OCI-LY1 (cell line): ENCODE measurements around the gene GABRA5.

Source experiments
- H2AFZ ChIP-seq: fragments of 200-600 bp; sonication (generic), shearing (Covaris generic); 2 replicates; pipeline ENCODE4 v1.6.0; 2014; ENCODE audit warnings: antibody characterized with exemption, mild to moderate bottlenecking, low read length
- H3F3A ChIP-seq: fragments of 200-600 bp; sonication (generic), shearing (Covaris generic); 2 replicates; pipeline ENCODE4 v1.6.0; 2014; ENCODE audit warnings: mild to moderate bottlenecking, antibody characterized with exemption, low read length, moderate library complexity; ENCODE audit not compliant: insufficient read depth
- H3K27ac ChIP-seq: fragments of 200-600 bp; sonication (generic); 2 replicates; pipeline ENCODE4 v1.5.1; 2014; ENCODE audit warnings: low read length, mixed run types, mild to moderate bottlenecking, low read depth; ENCODE audit not compliant: poor library complexity, severe bottlenecking
- H3K27me3 ChIP-seq: fragments of 200-600 bp; sonication (generic); 2 replicates; pipeline ENCODE4 v1.6.0; 2014; ENCODE audit warnings: antibody characterized with exemption, mild to moderate bottlenecking, low read length, moderate library complexity; ENCODE audit not compliant: insufficient read depth
- H3K36me3 ChIP-seq: fragments of 200-600 bp; sonication (generic); 2 replicates; pipeline ENCODE4 v1.6.1; 2014; ENCODE audit warnings: mild to moderate bottlenecking, antibody characterized with exemption, low read length, moderate library complexity, mixed read lengths; ENCODE audit not compliant: insufficient read depth
- H3K4me1 ChIP-seq: fragments of 200-600 bp; sonication (generic); 2 replicates; pipeline ENCODE4 v1.5.1; 2014; ENCODE audit warnings: mild to moderate bottlenecking, low read length, moderate library complexity; ENCODE audit not compliant: insufficient read depth, severe bottlenecking
- H3K4me2 ChIP-seq: fragments of 200-600 bp; sonication (generic), shearing (Covaris generic); 2 replicates; pipeline ENCODE4 v1.6.1; 2014; ENCODE audit warnings: low read length
- H3K4me3 ChIP-seq: fragments of 200-600 bp; sonication (generic); 2 replicates; pipeline ENCODE4 v1.5.1; 2014; ENCODE audit warnings: low read length, low read depth, mild to moderate bottlenecking, mixed read lengths; ENCODE audit not compliant: poor library complexity, severe bottlenecking
- H3K79me2 ChIP-seq: fragments of 200-600 bp; shearing (Covaris generic); 2 replicates; pipeline ENCODE4 v1.6.1; 2016; ENCODE audit warnings: mixed run types, low read length, mixed read lengths; ENCODE audit not compliant: insufficient read depth
- H3K9ac ChIP-seq: fragments of 200-600 bp; sonication (generic), shearing (Covaris generic); 2 replicates; pipeline ENCODE4 v1.6.1; 2014; ENCODE audit warnings: mild to moderate bottlenecking, low read length, mixed read lengths
- H3K9me2 ChIP-seq: fragments of 200-600 bp; sonication (generic), shearing (Covaris generic); 2 replicates; pipeline ENCODE4 v1.6.1; 2014; ENCODE audit warnings: low read depth, mild to moderate bottlenecking, low read length, mixed read lengths
- H3K9me3 ChIP-seq: fragments of 200-600 bp; shearing (Covaris generic); 2 replicates; pipeline ENCODE4 v1.6.1; 2014; ENCODE audit warnings: low read length, mixed read lengths
- H4K20me1 ChIP-seq: fragments of 200-600 bp; sonication (generic), shearing (Covaris generic); 2 replicates; pipeline ENCODE4 v1.6.0; 2016; ENCODE audit warnings: mild to moderate bottlenecking, low read length; ENCODE audit not compliant: insufficient read depth
- EZH2 ChIP-seq: fragments of 200-600 bp; sonication (generic), shearing (Covaris generic); IDR thresholded peaks from 2 replicates; pipeline ENCODE4 v1.8.0; 2017; ENCODE audit warnings: borderline replicate concordance, mixed run types, mild to moderate bottlenecking, antibody characterized with exemption, low read length, moderate library complexity, mixed read lengths
- TF ChIP-seq, protein P1 (sequence below): fragments of 200-600 bp; sonication (generic), shearing (Covaris generic); IDR thresholded peaks from 2 replicates; pipeline ENCODE4 v1.5.1; 2017; ENCODE audit warnings: mild to moderate bottlenecking, antibody characterized with exemption, low read length, moderate library complexity, mixed read lengths

Gene GABRA5

DNA sequence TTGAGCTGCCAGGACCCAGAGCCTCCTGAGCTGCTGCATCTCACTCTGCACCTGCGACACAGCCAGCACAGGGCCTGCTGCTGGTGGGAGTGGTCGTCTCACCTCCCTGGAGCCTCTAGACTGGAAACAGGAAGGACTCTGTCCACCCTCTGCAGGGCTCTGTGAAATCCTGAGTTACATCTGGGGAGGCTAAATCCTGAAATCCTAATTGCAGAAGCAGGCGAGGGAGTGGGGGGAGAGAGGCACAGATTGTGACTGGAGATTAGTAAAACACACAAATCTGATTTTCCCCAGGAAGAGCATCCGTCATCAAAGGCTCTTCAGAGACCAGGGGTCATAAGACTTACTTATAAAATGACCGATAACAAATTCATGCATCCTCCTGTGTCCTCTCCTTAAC, 72.5 kb downstream of the GABRA5 start:
- H3K4me2 ChIP-seq: no peak overlapping the region
- no peaks in the 10 kb centered on the region for H3K9me2 ChIP-seq
- TF ChIP-seq, protein P1, sequence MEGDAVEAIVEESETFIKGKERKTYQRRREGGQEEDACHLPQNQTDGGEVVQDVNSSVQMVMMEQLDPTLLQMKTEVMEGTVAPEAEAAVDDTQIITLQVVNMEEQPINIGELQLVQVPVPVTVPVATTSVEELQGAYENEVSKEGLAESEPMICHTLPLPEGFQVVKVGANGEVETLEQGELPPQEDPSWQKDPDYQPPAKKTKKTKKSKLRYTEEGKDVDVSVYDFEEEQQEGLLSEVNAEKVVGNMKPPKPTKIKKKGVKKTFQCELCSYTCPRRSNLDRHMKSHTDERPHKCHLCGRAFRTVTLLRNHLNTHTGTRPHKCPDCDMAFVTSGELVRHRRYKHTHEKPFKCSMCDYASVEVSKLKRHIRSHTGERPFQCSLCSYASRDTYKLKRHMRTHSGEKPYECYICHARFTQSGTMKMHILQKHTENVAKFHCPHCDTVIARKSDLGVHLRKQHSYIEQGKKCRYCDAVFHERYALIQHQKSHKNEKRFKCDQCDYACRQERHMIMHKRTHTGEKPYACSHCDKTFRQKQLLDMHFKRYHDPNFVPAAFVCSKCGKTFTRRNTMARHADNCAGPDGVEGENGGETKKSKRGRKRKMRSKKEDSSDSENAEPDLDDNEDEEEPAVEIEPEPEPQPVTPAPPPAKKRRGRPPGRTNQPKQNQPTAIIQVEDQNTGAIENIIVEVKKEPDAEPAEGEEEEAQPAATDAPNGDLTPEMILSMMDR: no peak
- no peak for TF ChIP-seq EZH2
- no peaks in the 10 kb centered on the region for H3K27me3 ChIP-seq
- no peaks in the 10 kb centered on the region for H3K79me2 ChIP-seq
- no peak overlapping the region for H2AFZ ChIP-seq
- H3K4me1 ChIP-seq: no peaks in the 10 kb centered on the region
- no peak overlapping the region for H3K9ac ChIP-seq
- H4K20me1 ChIP-seq: no peaks in the 10 kb centered on the region
- H3F3A ChIP-seq: no peaks in the 10 kb centered on the region
- no peak overlapping the region for H3K27ac ChIP-seq
- no peaks in the 10 kb centered on the region for H3K36me3 ChIP-seq
- no peaks in the 10 kb centered on the region for H3K9me3 ChIP-seq
- no peak overlapping the region for H3K4me3 ChIP-seq

DNA sequence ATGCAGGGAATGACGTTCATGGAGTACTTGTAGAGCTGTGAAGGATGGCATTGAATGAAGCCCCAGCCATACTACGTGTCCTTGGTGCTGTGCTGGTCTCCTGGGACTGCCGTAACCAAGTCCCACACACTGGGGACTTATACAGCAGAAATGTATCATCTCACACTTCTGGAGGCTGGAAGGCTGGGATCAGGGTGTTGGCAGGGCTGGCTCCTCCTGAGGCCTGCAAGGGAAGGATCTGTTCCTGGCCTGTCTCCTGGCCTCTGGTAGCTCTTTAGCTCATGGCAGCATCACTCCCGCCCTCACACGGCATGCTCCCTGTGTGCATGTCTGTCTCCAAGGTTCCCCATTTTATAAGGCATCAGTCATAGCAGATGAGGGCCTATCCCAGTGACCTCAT, 74.6 kb downstream of the GABRA5 start:
- no peaks in the 10 kb centered on the region for H3K4me1 ChIP-seq
- no peaks in the 10 kb centered on the region for H3K9me3 ChIP-seq
- H3F3A ChIP-seq: no peaks in the 10 kb centered on the region
- TF ChIP-seq, protein P1: no peak
- TF ChIP-seq EZH2: no peak
- H3K9ac ChIP-seq: no peak overlapping the region
- no peak overlapping the region for H3K27ac ChIP-seq
- no peaks in the 10 kb centered on the region for H3K9me2 ChIP-seq
- H3K79me2 ChIP-seq: no peaks in the 10 kb centered on the region
- H3K4me3 ChIP-seq: no peak overlapping the region
- H3K27me3 ChIP-seq: no peaks in the 10 kb centered on the region
- no peaks in the 10 kb centered on the region for H4K20me1 ChIP-seq
- no peak overlapping the region for H3K4me2 ChIP-seq
- H3K36me3 ChIP-seq: no peaks in the 10 kb centered on the region
- no peak overlapping the region for H2AFZ ChIP-seq

DNA sequence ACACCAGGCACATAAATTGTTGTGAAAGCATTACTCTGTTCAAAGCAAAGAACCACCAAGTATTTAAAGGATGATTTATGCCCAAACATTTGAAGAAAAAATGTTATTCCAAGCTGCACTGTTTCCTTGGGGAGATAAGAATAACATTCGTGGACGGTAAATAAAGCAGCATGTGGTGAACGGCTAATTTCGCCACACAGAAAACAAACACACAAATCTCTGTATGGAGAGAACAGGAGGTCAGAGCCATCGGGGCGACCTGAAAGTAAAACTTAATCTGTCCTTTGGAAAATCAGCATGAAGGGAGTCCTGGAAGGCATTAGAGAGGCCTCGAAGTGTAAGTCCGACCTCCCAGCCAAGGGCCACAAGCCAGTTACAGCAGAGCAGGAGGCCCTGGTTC, 77.0 kb downstream of the GABRA5 start:
- no peak overlapping the region for H3K4me2 ChIP-seq
- H2AFZ ChIP-seq: no peak overlapping the region
- H3K9me3 ChIP-seq: no peaks in the 10 kb centered on the region
- no peaks in the 10 kb centered on the region for H3K79me2 ChIP-seq
- no peak overlapping the region for H3K9ac ChIP-seq
- H4K20me1 ChIP-seq: no peaks in the 10 kb centered on the region
- no peaks in the 10 kb centered on the region for H3K9me2 ChIP-seq
- TF ChIP-seq, protein P1: no peak
- TF ChIP-seq EZH2: no peak
- no peak overlapping the region for H3K27ac ChIP-seq
- no peaks in the 10 kb centered on the region for H3K36me3 ChIP-seq
- H3K27me3 ChIP-seq: no peaks in the 10 kb centered on the region
- H3F3A ChIP-seq: no peaks in the 10 kb centered on the region
- no peak overlapping the region for H3K4me3 ChIP-seq
- H3K4me1 ChIP-seq: no peaks in the 10 kb centered on the region
